WERI-Rb-1 (cell line): ENCODE measurements around the gene CBX2.

Experiments
- DNase-seq: peaks from one replicate; pipeline ENCODE4 v3.0.0-alpha.2; 2020
- H3K27ac ChIP-seq: fragments of 250-450 bp; sonication (Bioruptor Pico); 2 replicates; pipeline ENCODE4 v1.5.1; 2020; ENCODE audit warnings: mild to moderate bottlenecking, moderate library complexity
- H3K27me3 ChIP-seq: fragments of 250-450 bp; sonication (Bioruptor Pico); 2 replicates; pipeline ENCODE4 v1.5.1; 2021; ENCODE audit warnings: mild to moderate bottlenecking, low read depth, moderate library complexity; ENCODE audit not compliant: insufficient read depth, severe bottlenecking
- H3K36me3 ChIP-seq: fragments of 250-450 bp; sonication (Bioruptor Pico); 2 replicates; pipeline ENCODE4 v1.5.1; 2020; ENCODE audit warnings: mild to moderate bottlenecking, moderate library complexity
- H3K4me3 ChIP-seq: 2 replicates; pipeline ENCODE4 v1.5.1; 2011; ENCODE audit warnings: low read depth, mild to moderate bottlenecking, control low read depth, low read length
- H3K9me3 ChIP-seq: fragments of 250-450 bp; sonication (Bioruptor Pico); 2 replicates; pipeline ENCODE4 v1.5.1; 2021; ENCODE audit warnings: mild to moderate bottlenecking, moderate library complexity; ENCODE audit not compliant: severe bottlenecking
- CTCF ChIP-seq: IDR thresholded peaks from 2 replicates; pipeline ENCODE4 v1.5.1; 2011; ENCODE audit warnings: low read depth, mild to moderate bottlenecking, control low read depth, inconsistent platforms, low read length

CBX2 gene

GRCh38 chr17:79802736-79803420, 24.9 kb downstream of the CBX2 start:
- H3K27me3 ChIP-seq, result no peaks in the 10 kb centered on the region
- H3K9me3 ChIP-seq, result no peaks in the 10 kb centered on the region
- DNase-seq, result no peak
- no peak for TF ChIP-seq CTCF
- no peak overlapping the region for H3K4me3 ChIP-seq
- H3K36me3 ChIP-seq, result no peaks in the 10 kb centered on the region
- no peak overlapping the region for H3K27ac ChIP-seq

- TF ChIP-seq CTCF, result no peak
- no peaks in the 10 kb centered on the region for H3K27me3 ChIP-seq
- H3K27ac ChIP-seq, result no peak overlapping the region
- no peaks in the 10 kb centered on the region for H3K9me3 ChIP-seq
- H3K4me3 ChIP-seq, result no peak overlapping the region
- H3K36me3 ChIP-seq, result no peaks in the 10 kb centered on the region
- no peak for DNase-seq
These were observed 25.6 kb downstream of the CBX2 start for GRCh38 chr17:79803421-79803996.

GRCh38 chr17:79803997-79804855, 26.3 kb downstream of the CBX2 start:
- Histone ChIP-seq H3K27me3 (no peaks in the 10 kb centered on the region), H3K9me3 (no peaks in the 10 kb centered on the region), H3K4me3 (no peak overlapping the region), H3K36me3 (no peaks in the 10 kb centered on the region), H3K27ac (no peak overlapping the region)
- TF ChIP-seq CTCF, result no peak
- DNase-seq, result no peak

GRCh38 chr17:79804856-79805696, 27.1 kb downstream of the CBX2 start:
- H3K4me3 ChIP-seq, result no peak overlapping the region
- no peaks in the 10 kb centered on the region for H3K36me3 ChIP-seq
- no peak for TF ChIP-seq CTCF
- no peak for DNase-seq
- no peaks in the 10 kb centered on the region for H3K27me3 ChIP-seq
- H3K9me3 ChIP-seq, result no peaks in the 10 kb centered on the region
- no peak overlapping the region for H3K27ac ChIP-seq

GRCh38 chr17:79806446-79806760, 28.5 kb downstream of the CBX2 start:
- no peaks in the 10 kb centered on the region for H3K27me3 ChIP-seq
- H3K9me3 ChIP-seq, result no peaks in the 10 kb centered on the region
- H3K27ac ChIP-seq, result no peak overlapping the region
- no peak overlapping the region for H3K4me3 ChIP-seq
- no peaks in the 10 kb centered on the region for H3K36me3 ChIP-seq
- no peak for DNase-seq
- TF ChIP-seq CTCF, result peak; percentile 33; the same call in 1 of the 2 replicates
